ENCODE measurements around the gene ODAD4. TPM values are rescaled to one million over a fixed set of nuclear protein-coding genes. Genes with fewer than 3 reads are reported as not detected.

Gene ODAD4
- total RNA-seq, 1 experiment from 2014 or later: 0.15 TPM

- intact Hi-C loops (cut with micrococcal nuclease): no loop called here
- no peak for DNase-seq
- Histone ChIP-seq H4K20me1 (ENCODE audit: low read length) (no peaks in the 10 kb centered on the region), H3K9me3 (ENCODE audit: low read length) (no peaks in the 10 kb centered on the region), H3K9me2 (replicated peaks; ENCODE audit: low read length) (no peaks in the 10 kb centered on the region), H3K27me3 (ENCODE audit: low read length) (no peaks in the 10 kb centered on the region), H3K36me3 (ENCODE audit: low read depth, low read length) (no peaks in the 10 kb centered on the region), H3K4me3 (ENCODE audit: low read length) (no peak overlapping the region), H3F3A (ENCODE audit: low read length, unreplicated experiment) (no peaks in the 10 kb centered on the region), H3K9ac (ENCODE audit: low read length) (no peak overlapping the region), H3K4me2 (ENCODE audit: low read length) (no peak overlapping the region), H2AFZ (ENCODE audit: low read length) (no peak overlapping the region), H3K27ac (ENCODE audit: low read length) (no peak overlapping the region), H3K79me2 (ENCODE audit: low read length) (no peaks in the 10 kb centered on the region), H3K4me1 (ENCODE audit: insufficient read depth, low read length) (no peaks in the 10 kb centered on the region)
- ChIA-PET POLR2A (ENCODE audit: unreplicated experiment) (no interaction called here), CTCF (no interaction called here)
- BruUV-seq (replicated peaks): no TSS peak
- no peak for TF ChIP-seq EZH2 (IDR thresholded peaks at IDR 0.05; ENCODE audit: low read length, unreplicated experiment)
- TF ChIP-seq CTCF (conservative IDR thresholded peaks at IDR 0.05; ENCODE audit: low read depth, low read length): no peak
- no peak for TF ChIP-seq EZH2phosphoT487 (IDR thresholded peaks at IDR 0.05; ENCODE audit: borderline replicate concordance, low read length)
- ATAC-seq: no peak
Measured at GRCh38 chr17:41944943-41945342, 14.5 kb downstream of the ODAD4 start.

- Histone ChIP-seq H3K4me1 (ENCODE audit: insufficient read depth, low read length) (no peaks in the 10 kb centered on the region), H3K9ac (ENCODE audit: low read length) (no peak overlapping the region), H3K27ac (ENCODE audit: low read length) (no peak overlapping the region), H2AFZ (ENCODE audit: low read length) (no peak overlapping the region), H4K20me1 (ENCODE audit: low read length) (no peaks in the 10 kb centered on the region), H3K4me2 (ENCODE audit: low read length) (no peak overlapping the region), H3K79me2 (ENCODE audit: low read length) (no peaks in the 10 kb centered on the region), H3F3A (ENCODE audit: low read length, unreplicated experiment) (no peaks in the 10 kb centered on the region), H3K9me2 (replicated peaks; ENCODE audit: low read length) (no peaks in the 10 kb centered on the region), H3K9me3 (ENCODE audit: low read length) (no peaks in the 10 kb centered on the region), H3K36me3 (ENCODE audit: low read depth, low read length) (no peaks in the 10 kb centered on the region), H3K4me3 (ENCODE audit: low read length) (no peak overlapping the region), H3K27me3 (ENCODE audit: low read length) (no peaks in the 10 kb centered on the region)
- intact Hi-C loops (cut with micrococcal nuclease): no loop called here
- ATAC-seq: no peak
- POLR2A ChIA-PET (ENCODE audit: unreplicated experiment): no interaction called here
- no TSS peak for BruUV-seq (replicated peaks)
- DNase-seq: no peak
- no peak for TF ChIP-seq CTCF (conservative IDR thresholded peaks at IDR 0.05; ENCODE audit: low read depth, low read length)
- TF ChIP-seq EZH2 (IDR thresholded peaks at IDR 0.05; ENCODE audit: low read length, unreplicated experiment): no peak
- TF ChIP-seq EZH2phosphoT487 (IDR thresholded peaks at IDR 0.05; ENCODE audit: borderline replicate concordance, low read length): no peak
- CTCF ChIA-PET: no interaction called here
Measured at GRCh38 chr17:41948762-41949460, 18.5 kb downstream of the ODAD4 start.

- H4K20me1 ChIP-seq (ENCODE audit: low read length): no peaks in the 10 kb centered on the region
- H3K4me1 ChIP-seq (ENCODE audit: insufficient read depth, low read length): no peaks in the 10 kb centered on the region
- intact Hi-C loops (cut with micrococcal nuclease): no loop called here
- H3K27me3 ChIP-seq (ENCODE audit: low read length): no peaks in the 10 kb centered on the region
- POLR2A ChIA-PET (ENCODE audit: unreplicated experiment): no interaction called here
- no peak overlapping the region for H3K4me2 ChIP-seq (ENCODE audit: low read length)
- H3K4me3 ChIP-seq (ENCODE audit: low read length): no peak overlapping the region
- no peaks in the 10 kb centered on the region for H3K9me2 ChIP-seq (replicated peaks; ENCODE audit: low read length)
- no TSS peak for BruUV-seq (replicated peaks)
- ATAC-seq (no peak), DNase-seq (no peak)
- H3K9ac ChIP-seq (ENCODE audit: low read length): no peak overlapping the region
- no peaks in the 10 kb centered on the region for H3K79me2 ChIP-seq (ENCODE audit: low read length)
- TF ChIP-seq EZH2 (IDR thresholded peaks at IDR 0.05; ENCODE audit: low read length, unreplicated experiment): no peak
- TF ChIP-seq CTCF (conservative IDR thresholded peaks at IDR 0.05; ENCODE audit: low read depth, low read length): no peak
- no peak for TF ChIP-seq EZH2phosphoT487 (IDR thresholded peaks at IDR 0.05; ENCODE audit: borderline replicate concordance, low read length)
- CTCF ChIA-PET: no interaction called here
- no peaks in the 10 kb centered on the region for H3K9me3 ChIP-seq (ENCODE audit: low read length)
- no peaks in the 10 kb centered on the region for H3F3A ChIP-seq (ENCODE audit: low read length, unreplicated experiment)
- no peaks in the 10 kb centered on the region for H3K36me3 ChIP-seq (ENCODE audit: low read depth, low read length)
- H3K27ac ChIP-seq (ENCODE audit: low read length): no peak overlapping the region
- H2AFZ ChIP-seq (ENCODE audit: low read length): no peak overlapping the region
Measured at GRCh38 chr17:41956522-41956921, 26.1 kb downstream of the ODAD4 start.
